GM12878 (cell line): ENCODE data around the gene OR6B2. TPM values are rescaled to one million over a fixed set of nuclear protein-coding genes. Genes with fewer than 3 reads are reported as not detected.

ENCODE experiments used
- ATAC-seq: fragments of 200-7000 bp; cut with Tn5 transposase; 3 replicates; pipeline ENCODE4 v1.9.1; 2020; ENCODE audit warnings: mild to moderate bottlenecking, moderate library complexity
- BruUV-seq: library from RNA; stranded (reverse); fragments of 400-500 nt; replicated peaks from 2 replicates; lab custom pipeline; 2021; lab: Mats Ljungman, UMichigan
- CTCF ChIA-PET: fragments of 300-600 bp; sonication (Branson Sonifier 250); formaldehyde crosslinking; extraction: SDS; loops from one replicate; lab custom pipeline; 2021; ENCODE audit warnings: inconsistent platforms; lab: Yijun Ruan, JAX
- POLR2A ChIA-PET: fragments of 350-600 bp; formaldehyde crosslinking; extraction: SDS; loops from one replicate; lab custom pipeline; 2021; ENCODE audit warnings: inconsistent platforms; lab: Charles Lee
- RAD21 ChIA-PET: fragments of 300-600 bp; sonication (Branson Sonifier 250); formaldehyde crosslinking; loops from one replicate; lab custom pipeline; 2023; ENCODE audit warnings: antibody characterized with exemption; ENCODE audit not compliant: unreplicated experiment; lab: Charles Lee
- SMC1A ChIA-PET: fragments of 300-600 bp; sonication (Branson Sonifier 250); formaldehyde crosslinking; loops from one replicate; lab custom pipeline; 2023; ENCODE audit not compliant: unreplicated experiment, uncharacterized antibody; lab: Charles Lee
- DNase-seq: peaks from one replicate; pipeline ENCODE4 v3.0.0-alpha.2; 2011; ENCODE audit warnings: low read depth, low spot score
- FAIRE-seq: peaks from 3 replicates; lab custom pipeline; 2011; peaks lifted over from hg19 to GRCh38; lab: Jason Lieb, UNC
- H2AFZ ChIP-seq: 2 replicates; pipeline ENCODE4 v1.6.0; 2011; ENCODE audit warnings: low read depth, low read length, control low read depth; ENCODE audit not compliant: control insufficient read depth
- H3K27ac ChIP-seq: 2 replicates; pipeline ENCODE4 v1.5.1; 2011; ENCODE audit warnings: control low read depth; ENCODE audit not compliant: control insufficient read depth, insufficient read depth
- H3K27me3 ChIP-seq, 2 experiments: replicated peaks in 1 of 2; 2 replicates each; pipeline versions ENCODE4 v1.6.0 to v1.6.1; 2011; ENCODE audit warnings: low read length in 1 of 2; ENCODE audit not compliant: control insufficient read depth in 2 of 2, insufficient read depth in 2 of 2
- H3K36me3 ChIP-seq, 2 experiments: 2 replicates each; pipeline ENCODE4 v1.5.1; 2011; ENCODE audit warnings: low read length in 1 of 2; ENCODE audit not compliant: control insufficient read depth in 2 of 2, insufficient read depth in 2 of 2
- H3K4me1 ChIP-seq: 2 replicates; pipeline ENCODE4 v1.6.1; 2011; ENCODE audit warnings: mild to moderate bottlenecking, low read length, moderate library complexity, mixed read lengths; ENCODE audit not compliant: control insufficient read depth, insufficient read depth
- H3K4me2 ChIP-seq: 2 replicates; pipeline ENCODE4 v1.6.0; 2011; ENCODE audit warnings: control low read depth; ENCODE audit not compliant: control insufficient read depth, insufficient read depth
- H3K4me3 ChIP-seq: fragments of 200-600 bp; sonication (generic); 2 replicates; pipeline ENCODE4 v1.5.1; 2016
- H3K79me2 ChIP-seq: 2 replicates; pipeline ENCODE4 v1.6.0; 2011; ENCODE audit warnings: low read length; ENCODE audit not compliant: control insufficient read depth, insufficient read depth
- H3K9ac ChIP-seq: 2 replicates; pipeline ENCODE4 v1.8.0; 2011; ENCODE audit warnings: low read length, control low read depth, mixed read lengths; ENCODE audit not compliant: control insufficient read depth, insufficient read depth
- H3K9me3 ChIP-seq: replicated peaks from 3 replicates; pipeline ENCODE4 v1.5.1; 2011; ENCODE audit warnings: mild to moderate bottlenecking, low read length; ENCODE audit not compliant: control insufficient read depth, insufficient read depth
- H4K20me1 ChIP-seq: 2 replicates; pipeline ENCODE4 v1.6.0; 2011; ENCODE audit not compliant: control insufficient read depth, insufficient read depth
- MYB ChIP-seq: fragments of 150-350 bp; IDR thresholded peaks from 2 replicates; pipeline ENCODE4 v1.6.1; 2014; ENCODE audit warnings: mild to moderate bottlenecking, low read depth, low read length, borderline replicate concordance
- RAD21 ChIP-seq: IDR thresholded peaks from 2 replicates; pipeline ENCODE4 v1.6.1; 2011; ENCODE audit warnings: mild to moderate bottlenecking, low read depth, low read length, moderate library complexity; ENCODE audit not compliant: insufficient read depth
- RUNX3 ChIP-seq: IDR thresholded peaks from 2 replicates; pipeline ENCODE4 v1.6.1; 2012; ENCODE audit warnings: low read length, inconsistent platforms
- SMC3 ChIP-seq: IDR thresholded peaks from 2 replicates; pipeline ENCODE4 v1.6.1; 2011; ENCODE audit warnings: low read length, improper control_type of control experiment, borderline replicate concordance
- SREBF1 ChIP-seq: IDR thresholded peaks from 2 replicates; pipeline ENCODE4 v1.6.1; 2012; ENCODE audit warnings: mild to moderate bottlenecking, low read length
- YY1 ChIP-seq: IDR thresholded peaks from 2 replicates; pipeline ENCODE4 v1.6.1; 2011; ENCODE audit warnings: low read depth, mild to moderate bottlenecking, low read length
- WGBS: methylation state at CpG from one replicate; pipeline ENCODE4 v1.1.6; 2016; ENCODE audit warnings: low lambda C conversion rate; ENCODE audit not compliant: insufficient replicate concordance, insufficient coverage; ENCODE audit errors: missing lambda C conversion rate; 5-methylcytosine and 5-hydroxymethylcytosine counted together
- in situ Hi-C: fragments of 300-500 bp; cut with MboI; formaldehyde crosslinking; loops from 9 replicates; pipeline ENCODE4 v1.14.3; 2018; ENCODE audit warnings: mixed read lengths
- intact Hi-C: fragments of 100-400 bp; cut with micrococcal nuclease; formaldehyde crosslinking; loops from one replicate; pipeline ENCODE4 v1.14.2; 2022; ENCODE audit not compliant: unreplicated experiment
- polyA plus RNA-seq, 11 experiments: library from polyadenylated mRNA; depleted of rRNA in 4 of 11; unstranded in 6 of 11; stranded (reverse) in 5 of 11; fragments of >200 nt; fragmentation: Nextera tagmentation in 4 of 11; fragmentation: Illumina TruSeq in 1 of 11; extraction: Ambion mirVana in 4 of 11; extraction: Trizol in 1 of 11; gene quantifications; 1 replicate in 1 of 11; 2 replicates in 10 of 11; pipeline versions ENCODE4 v1.2.1 to v1.2.3, GENCODE V29; 2011 to 2016; ENCODE audit warnings: inconsistent platforms in 2 of 11, missing spikeins in 2 of 11, low read depth in 1 of 11
- total RNA-seq, 4 experiments: library from RNA; depleted of rRNA in 3 of 4; stranded (reverse); fragments of >200 nt in 3 of 4; fragmentation: Illumina TruSeq in 1 of 4; extraction: Trizol in 1 of 4; gene quantifications; 2 replicates each; pipeline versions ENCODE4 v1.2.1 to v1.2.3, GENCODE V29; 2013 to 2021
- TF ChIP-seq, protein P1 (sequence below), 3 experiments: IDR thresholded peaks in 2 of 3; conservative IDR thresholded peaks in 1 of 3; 2 replicates each; pipeline ENCODE4 v1.5.1; 2011; ENCODE audit warnings: low read depth in 3 of 3, low read length in 3 of 3, mild to moderate bottlenecking in 3 of 3, control low read depth in 2 of 3, moderate library complexity in 2 of 3, inconsistent platforms in 1 of 3, mixed read lengths in 1 of 3; ENCODE audit not compliant: control insufficient read depth in 2 of 3, insufficient read depth in 1 of 3; ENCODE audit errors: extremely low read depth in 1 of 3

Gene OR6B2
- total and polyA plus RNA-seq, 10 of the 15 experiments (the other 5 are each of a cell fraction or from before 2014, with no cell fraction given) = not detected

GRCh38 chr2:240021488-240022104 lies 8.6 kb downstream of the OR6B2 start:
- POLR2A ChIA-PET = no interaction called here
- intact Hi-C loops (no loop called here), in situ Hi-C loops (no loop called here)
- DNase-seq (no peak), FAIRE-seq (no peak), ATAC-seq (peak; percentile 33)
- Histone ChIP-seq H3K9ac (no peak overlapping the region), H3K79me2 (peaks cover 35% of the 10 kb centered on the region), H3K4me2 (no peak overlapping the region), H3K27me3 (no peaks in the 10 kb centered on the region), H3K27ac (no peak overlapping the region), H3K4me1 (no peaks in the 10 kb centered on the region; the same call in none of the 2 replicates), H3K4me3 (no peak overlapping the region), H3K9me3 (no peaks in the 10 kb centered on the region), H2AFZ (no peak overlapping the region), H3K36me3 (peaks cover 15 to 24% of the 10 kb centered on the region in 2 experiments), H4K20me1 (peaks cover 4% of the 10 kb centered on the region; the same call in 1 of the 2 replicates)
- RAD21 ChIA-PET = no interaction called here
- CTCF ChIA-PET = interaction anchor here (1.0 to 4.5 kb wide), 8 partner anchors 9 to 122 kb away, joined by 3 to 19 read pairs (median 6); no protein-coding TSS in a partner anchor
- BruUV-seq = no TSS peak
- SMC1A ChIA-PET = interaction anchor here (0.6 to 1.3 kb wide), 3 partner anchors 14 to 879 kb away, joined by 3 to 4 read pairs (median 3); no protein-coding TSS in a partner anchor
- TF ChIP-seq, protein P1, sequence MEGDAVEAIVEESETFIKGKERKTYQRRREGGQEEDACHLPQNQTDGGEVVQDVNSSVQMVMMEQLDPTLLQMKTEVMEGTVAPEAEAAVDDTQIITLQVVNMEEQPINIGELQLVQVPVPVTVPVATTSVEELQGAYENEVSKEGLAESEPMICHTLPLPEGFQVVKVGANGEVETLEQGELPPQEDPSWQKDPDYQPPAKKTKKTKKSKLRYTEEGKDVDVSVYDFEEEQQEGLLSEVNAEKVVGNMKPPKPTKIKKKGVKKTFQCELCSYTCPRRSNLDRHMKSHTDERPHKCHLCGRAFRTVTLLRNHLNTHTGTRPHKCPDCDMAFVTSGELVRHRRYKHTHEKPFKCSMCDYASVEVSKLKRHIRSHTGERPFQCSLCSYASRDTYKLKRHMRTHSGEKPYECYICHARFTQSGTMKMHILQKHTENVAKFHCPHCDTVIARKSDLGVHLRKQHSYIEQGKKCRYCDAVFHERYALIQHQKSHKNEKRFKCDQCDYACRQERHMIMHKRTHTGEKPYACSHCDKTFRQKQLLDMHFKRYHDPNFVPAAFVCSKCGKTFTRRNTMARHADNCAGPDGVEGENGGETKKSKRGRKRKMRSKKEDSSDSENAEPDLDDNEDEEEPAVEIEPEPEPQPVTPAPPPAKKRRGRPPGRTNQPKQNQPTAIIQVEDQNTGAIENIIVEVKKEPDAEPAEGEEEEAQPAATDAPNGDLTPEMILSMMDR (IDR thresholded peaks at IDR 0.05 in 2 of 3, conservative IDR thresholded peaks at IDR 0.05 in 1 of 3; ENCODE audit: control insufficient read depth in 2 of 3, extremely low read depth in 1 of 3, insufficient read depth in 1 of 3, low read depth in 3 of 3, low read length in 3 of 3) = peak; percentile 69 to 92 (median 88)
- peak; percentile 70 for TF ChIP-seq RUNX3
- peak; percentile 27; the same call in 1 of the 2 replicates for TF ChIP-seq RAD21
- TF ChIP-seq MYB = no peak
- TF ChIP-seq YY1 = 0 out of 2 replicates have a peak, but pooled peaks have one; percentile 53
- peak; percentile 19; the same call in 1 of the 2 replicates for TF ChIP-seq SMC3
- TF ChIP-seq SREBF1 = no peak
- WGBS = 62% methylated on average over 9 of the region's 9 CpGs
